ENCODE measurements around the gene RHBDL1. TPM values are rescaled to one million over a fixed set of nuclear protein-coding genes. Genes with fewer than 3 reads are reported as not detected.

Gene RHBDL1
- total RNA-seq, 4 donors from 2014 or later = 0.38 to 1.1 (median 0.57) TPM; not detected in 1

GRCh38 chr16:634051-634670 lies 41.3 kb upstream of the RHBDL1 start:
- H3K4me1 ChIP-seq = peaks cover 31 to 54% (median 33%) of the 10 kb centered on the region in 3 donors
- intact Hi-C loops (cut with DNase I) = no loop called here
- WGBS, 2 donors = 92% methylated on average over 10 of the region's 22 CpGs; no CpG with 5 or more reads in 1 of the 2 donors
- no peak overlapping the region for H3K27ac ChIP-seq
- no peaks in the 10 kb centered on the region for H3K9me3 ChIP-seq
- no peak for DNase-seq
- no peaks in the 10 kb centered on the region for H3K27me3 ChIP-seq
- H3K4me3 ChIP-seq = no peak overlapping the region
- H3K36me3 ChIP-seq = peaks cover 0 to 31% (median 9%) of the 10 kb centered on the region in 3 donors
- TF ChIP-seq CTCF (IDR thresholded peaks at IDR 0.05) = no peak
- no peak for TF ChIP-seq POLR2A (IDR thresholded peaks at IDR 0.05)

GRCh38 chr16:634996-635395 lies 40.5 kb upstream of the RHBDL1 start:
- Histone ChIP-seq H3K9me3 (no peaks in the 10 kb centered on the region), H3K36me3 (peaks cover 0 to 29% (median 9%) of the 10 kb centered on the region in 3 donors), H3K4me3 (peak overlapping the region in 3 of 4 donors; percentile 72 to 93 (median 75)), H3K27me3 (no peaks in the 10 kb centered on the region), H3K27ac (no peak overlapping the region), H3K4me1 (peaks cover 30 to 46% (median 31%) of the 10 kb centered on the region in 3 donors)
- no peak for DNase-seq
- WGBS, 2 donors = 80 to 83% methylated on average over 4 of the region's 7 CpGs
- no peak for TF ChIP-seq CTCF (IDR thresholded peaks at IDR 0.05)
- TF ChIP-seq POLR2A (IDR thresholded peaks at IDR 0.05) = no peak
- intact Hi-C loops (cut with DNase I) = no loop called here

- TF ChIP-seq POLR2A (IDR thresholded peaks at IDR 0.05) = no peak
- TF ChIP-seq CTCF (IDR thresholded peaks at IDR 0.05) = no peak
- no peaks in the 10 kb centered on the region for H3K9me3 ChIP-seq
- H3K4me1 ChIP-seq = peaks cover 24 to 42% (median 24%) of the 10 kb centered on the region in 3 donors
- DNase-seq = no peak
- intact Hi-C loops (cut with DNase I) = no loop called here
- no CpG with 5 or more reads among the region's 55 CpGs for WGBS, 2 donors
- peak overlapping the region; percentile 85 to 99 (median 96) for H3K27ac ChIP-seq
- H3K4me3 ChIP-seq = peak overlapping the region; percentile 72 to 93 (median 82)
- H3K27me3 ChIP-seq = no peaks in the 10 kb centered on the region
- H3K36me3 ChIP-seq = peaks cover 0 to 29% (median 9%) of the 10 kb centered on the region in 3 donors
These were observed 39.8 kb upstream of the RHBDL1 start for GRCh38 chr16:635573-636205.

GRCh38 chr16:636206-637080 lies 39.0 kb upstream of the RHBDL1 start, which contains the start of gene METTL26:
Gene METTL26, minus strand, starts transcription at chr16:636305. Its CDS starts 15 bp downstream, at chr16:636290.
- peak in 3 of 6 experiments; percentile 24 to 42 (median 28) for TF ChIP-seq CTCF (IDR thresholded peaks at IDR 0.05)
- peak in 2 of 4 donors; percentile 55 to 66 for TF ChIP-seq POLR2A (IDR thresholded peaks at IDR 0.05)
- H3K27me3 ChIP-seq = no peaks in the 10 kb centered on the region
- peak within 1 kb of the TSS; percentile 72 to 93 (median 82) for H3K4me3 ChIP-seq
- peak; percentile 81 for DNase-seq
- intact Hi-C loops (cut with DNase I) = no loop called here
- 0 to 1% methylated on average over 6 to 21 of the region's 91 CpGs for WGBS, 2 donors
- peak within 1 kb of the TSS; percentile 85 to 99 (median 96) for H3K27ac ChIP-seq
- H3K9me3 ChIP-seq = no peaks in the 10 kb centered on the region
- H3K4me1 ChIP-seq = peaks cover 18 to 42% (median 20%) of the 10 kb centered on the region in 3 donors
- H3K36me3 ChIP-seq = peaks cover 0 to 29% (median 9%) of the 10 kb centered on the region in 3 donors

Measured in esophagus squamous epithelium (tissue), 5 donors.